ENCODE results near the gene MYH16. TPM values are rescaled to one million over a fixed set of nuclear protein-coding genes. Genes with fewer than 3 reads are reported as not detected.
"Not testable (repeated sequence)": the region's sequence is repeated elsewhere in the genome, so short reads cannot be mapped to it uniquely, and the experiment has no call there.

Gene MYH16
- total RNA-seq, 1 donor from 2014 or later, result 5.6 TPM

- DNase-seq (ENCODE audit: low read depth), result no peak
- Histone ChIP-seq H3K27me3 (ENCODE audit: control insufficient read depth, insufficient read depth, low read length) (no peaks in the 10 kb centered on the region), H3K36me3 (ENCODE audit: control insufficient read depth, insufficient read depth, low read length) (no peaks in the 10 kb centered on the region), H3K4me3 (ENCODE audit: low read depth, low read length) (no peak overlapping the region)
- TF ChIP-seq, protein P1, sequence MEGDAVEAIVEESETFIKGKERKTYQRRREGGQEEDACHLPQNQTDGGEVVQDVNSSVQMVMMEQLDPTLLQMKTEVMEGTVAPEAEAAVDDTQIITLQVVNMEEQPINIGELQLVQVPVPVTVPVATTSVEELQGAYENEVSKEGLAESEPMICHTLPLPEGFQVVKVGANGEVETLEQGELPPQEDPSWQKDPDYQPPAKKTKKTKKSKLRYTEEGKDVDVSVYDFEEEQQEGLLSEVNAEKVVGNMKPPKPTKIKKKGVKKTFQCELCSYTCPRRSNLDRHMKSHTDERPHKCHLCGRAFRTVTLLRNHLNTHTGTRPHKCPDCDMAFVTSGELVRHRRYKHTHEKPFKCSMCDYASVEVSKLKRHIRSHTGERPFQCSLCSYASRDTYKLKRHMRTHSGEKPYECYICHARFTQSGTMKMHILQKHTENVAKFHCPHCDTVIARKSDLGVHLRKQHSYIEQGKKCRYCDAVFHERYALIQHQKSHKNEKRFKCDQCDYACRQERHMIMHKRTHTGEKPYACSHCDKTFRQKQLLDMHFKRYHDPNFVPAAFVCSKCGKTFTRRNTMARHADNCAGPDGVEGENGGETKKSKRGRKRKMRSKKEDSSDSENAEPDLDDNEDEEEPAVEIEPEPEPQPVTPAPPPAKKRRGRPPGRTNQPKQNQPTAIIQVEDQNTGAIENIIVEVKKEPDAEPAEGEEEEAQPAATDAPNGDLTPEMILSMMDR (IDR thresholded peaks at IDR 0.05; ENCODE audit: insufficient read depth, low read length, poor library complexity, severe bottlenecking), result no peak
Observed at GRCh38 chr7:99275496-99275895, 2.9 kb downstream of the MYH16 start.

DNA sequence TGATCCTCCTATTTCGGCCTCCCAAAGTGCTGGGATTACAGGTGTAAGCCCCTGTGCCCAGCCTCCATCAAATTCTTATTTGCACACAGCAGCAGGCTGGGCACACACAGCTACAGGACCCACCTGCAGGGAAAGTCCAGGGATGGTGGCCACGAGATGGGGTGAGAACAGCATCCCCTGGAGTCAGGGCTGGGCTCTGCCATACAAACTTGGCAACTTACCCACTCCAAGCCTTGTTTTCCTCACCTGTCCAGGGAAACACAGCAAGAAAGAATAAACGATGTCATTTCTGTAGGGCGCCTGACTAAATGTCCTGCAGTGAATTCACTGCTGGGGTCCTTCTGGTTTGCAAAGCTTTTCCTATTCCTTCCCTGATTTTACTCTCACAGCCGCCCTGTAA is 5.5 kb downstream of the MYH16 start:
- H3K4me3 ChIP-seq (ENCODE audit: low read depth, low read length), result no peak overlapping the region
- DNase-seq (ENCODE audit: low read depth), result no peak
- no peaks in the 10 kb centered on the region for H3K27me3 ChIP-seq (ENCODE audit: control insufficient read depth, insufficient read depth, low read length)
- TF ChIP-seq, protein P1 (IDR thresholded peaks at IDR 0.05; ENCODE audit: insufficient read depth, low read length, poor library complexity, severe bottlenecking), result peak; percentile 24
- no peaks in the 10 kb centered on the region for H3K36me3 ChIP-seq (ENCODE audit: control insufficient read depth, insufficient read depth, low read length)

- H3K36me3 ChIP-seq (ENCODE audit: control insufficient read depth, insufficient read depth, low read length); DNase-seq (ENCODE audit: low read depth); H3K4me3 ChIP-seq (ENCODE audit: low read depth, low read length): not testable (repeated sequence)
Observed at GRCh38 chr7:99284165-99284564, 11.5 kb downstream of the MYH16 start.

GRCh38 chr7:99287779-99288534 is 15.3 kb downstream of the MYH16 start:
- H3K27me3 ChIP-seq (ENCODE audit: control insufficient read depth, insufficient read depth, low read length), result no peaks in the 10 kb centered on the region

More at GRCh38 chr7:99284165-99284564, 11.5 kb downstream of the MYH16 start:
- H3K27me3 ChIP-seq (ENCODE audit: control insufficient read depth, insufficient read depth, low read length), result not testable (repeated sequence)

DNA sequence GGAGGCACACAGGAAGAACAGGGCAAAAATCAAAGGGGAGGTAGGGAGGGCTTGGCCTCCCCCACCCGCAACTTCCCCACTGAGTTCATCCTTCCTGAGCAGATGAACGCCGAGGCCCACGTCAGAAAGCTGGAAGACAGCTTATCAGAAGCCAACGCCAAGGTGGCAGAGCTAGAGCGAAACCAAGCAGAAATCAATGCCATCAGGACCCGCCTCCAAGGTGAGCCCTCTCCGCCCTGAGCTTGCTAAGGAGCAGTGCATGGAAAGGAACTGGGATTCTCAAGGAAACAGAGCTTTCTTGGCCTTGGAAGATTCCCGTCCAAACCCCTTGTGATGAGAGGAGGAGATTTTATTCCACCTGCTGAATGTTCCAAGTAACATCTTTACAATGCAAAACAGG is 16.5 kb downstream of the MYH16 start:
- no peaks in the 10 kb centered on the region for H3K36me3 ChIP-seq (ENCODE audit: control insufficient read depth, insufficient read depth, low read length)
- H3K4me3 ChIP-seq (ENCODE audit: low read depth, low read length), result no peak overlapping the region
- TF ChIP-seq, protein P1 (IDR thresholded peaks at IDR 0.05; ENCODE audit: insufficient read depth, low read length, poor library complexity, severe bottlenecking), result no peak
- no peak for DNase-seq (ENCODE audit: low read depth)
- H3K27me3 ChIP-seq (ENCODE audit: control insufficient read depth, insufficient read depth, low read length), result no peaks in the 10 kb centered on the region

More at GRCh38 chr7:99287779-99288534, 15.3 kb downstream of the MYH16 start:
- DNase-seq (ENCODE audit: low read depth), result no peak
- TF ChIP-seq, protein P1 (IDR thresholded peaks at IDR 0.05; ENCODE audit: insufficient read depth, low read length, poor library complexity, severe bottlenecking), result no peak
- Histone ChIP-seq H3K4me3 (ENCODE audit: low read depth, low read length) (no peak overlapping the region), H3K36me3 (ENCODE audit: control insufficient read depth, insufficient read depth, low read length) (no peaks in the 10 kb centered on the region)

GRCh38 chr7:99290148-99290547 is 17.5 kb downstream of the MYH16 start:
- not testable (repeated sequence) for DNase-seq (ENCODE audit: low read depth); H3K36me3 ChIP-seq (ENCODE audit: control insufficient read depth, insufficient read depth, low read length); H3K27me3 ChIP-seq (ENCODE audit: control insufficient read depth, insufficient read depth, low read length); H3K4me3 ChIP-seq (ENCODE audit: low read depth, low read length)

Measured in kidney epithelial cell (primary cell).